HCT116 (cell line): ENCODE results near the gene STPG3. TPM values are rescaled to one million over a fixed set of nuclear protein-coding genes. Genes with fewer than 3 reads are reported as not detected.

Experiments
- ATAC-seq: fragments of 200-7000 bp; cut with Tn5 transposase; 2 replicates; pipeline ENCODE4 v1.9.1; 2020; ENCODE audit warnings: mild to moderate bottlenecking, moderate library complexity
- BruUV-seq: library from RNA; stranded (reverse); fragments of 400-500 nt; replicated peaks from 2 replicates; lab custom pipeline; 2021; lab: Mats Ljungman, UMichigan
- CTCF ChIA-PET: fragments of 300-600 bp; sonication (Branson Sonifier 250); formaldehyde crosslinking; loops from one replicate; lab custom pipeline; 2021; ENCODE audit warnings: antibody characterized with exemption; lab: Charles Lee
- POLR2A ChIA-PET: fragments of 300-600, 350-600 bp; sonication (Branson Sonifier 250); formaldehyde crosslinking; loops from one replicate; lab custom pipeline; 2021; ENCODE audit warnings: antibody characterized with exemption; lab: Charles Lee
- RAD21 ChIA-PET, 2 experiments: fragments of 300-600 bp; sonication (Branson Sonifier 250); formaldehyde crosslinking; loops; one replicate each; lab custom pipeline; 2023; ENCODE audit warnings: low total read pairs in 2 of 2; ENCODE audit not compliant: uncharacterized antibody in 2 of 2, unreplicated experiment in 2 of 2, low non-redundant PET in 1 of 2; lab: Charles Lee
- DNase-seq: peaks from one replicate; pipeline ENCODE4 v3.0.0-alpha.2; 2010; ENCODE audit warnings: low read depth, low spot score
- H2AFZ ChIP-seq: fragments of 200-600 bp; shearing (Covaris generic), sonication (generic); 2 replicates; pipeline ENCODE4 v1.6.1; 2017; ENCODE audit warnings: low read depth, mixed run types, mixed read lengths, antibody characterized with exemption, low read length; ENCODE audit not compliant: poor library complexity, severe bottlenecking
- H3K27ac ChIP-seq: 2 replicates; pipeline ENCODE4 v1.5.1; 2012; ENCODE audit warnings: low read depth, low read length
- H3K27me3 ChIP-seq: fragments of 200-600 bp; sonication (generic); 2 replicates; pipeline ENCODE4 v1.6.1; 2016; ENCODE audit warnings: mixed run types, low read length, mixed read lengths; ENCODE audit not compliant: insufficient read depth
- H3K36me3 ChIP-seq, 2 experiments: fragments of 200-500 bp in 1 of 2; fragments of 200-600 bp in 1 of 2; sonication (Bioruptor generic) in 1 of 2; sonication (generic) in 1 of 2; 2 replicates each; pipeline versions ENCODE4 v1.5.1 to v1.6.1; 2014 to 2016; ENCODE audit warnings: low read length in 2 of 2, inconsistent platforms in 1 of 2, mixed read lengths in 1 of 2, mixed run types in 1 of 2; ENCODE audit not compliant: insufficient read depth in 2 of 2, control insufficient read depth in 1 of 2
- H3K4me1 ChIP-seq, 2 experiments: fragments of 200-600 bp in 1 of 2; sonication (generic) in 1 of 2; 2 replicates each; pipeline versions ENCODE4 v1.5.1 to v1.6.1; 2012 to 2017; ENCODE audit warnings: low read length in 2 of 2, inconsistent platforms in 1 of 2, mild to moderate bottlenecking in 1 of 2, mixed read lengths in 1 of 2, mixed run types in 1 of 2, moderate library complexity in 1 of 2; ENCODE audit not compliant: insufficient read depth in 2 of 2, control insufficient read depth in 1 of 2
- H3K4me2 ChIP-seq: fragments of 200-600 bp; sonication (generic); 2 replicates; pipeline ENCODE4 v1.6.1; 2017; ENCODE audit warnings: mixed run types, low read length, mixed read lengths
- H3K4me3 ChIP-seq, 2 experiments: fragments of 200-600 bp in 1 of 2; sonication (generic) in 1 of 2; replicated peaks in 1 of 2; 2 replicates each; pipeline ENCODE4 v1.5.1; 2011 to 2016; ENCODE audit warnings: low read length in 2 of 2, control low read depth in 1 of 2, low read depth in 1 of 2, mild to moderate bottlenecking in 1 of 2, mixed read lengths in 1 of 2, mixed run types in 1 of 2
- H3K79me2 ChIP-seq: fragments of 200-600 bp; sonication (generic); 2 replicates; pipeline ENCODE4 v1.6.1; 2017; ENCODE audit warnings: mild to moderate bottlenecking, mixed run types, low read length, moderate library complexity, mixed read lengths; ENCODE audit not compliant: insufficient read depth
- H3K9ac ChIP-seq: fragments of 200-600 bp; sonication (generic); 2 replicates; pipeline ENCODE4 v1.6.1; 2016; ENCODE audit warnings: low read length, mixed read lengths
- H3K9me2 ChIP-seq: fragments of 200-600 bp; sonication (generic), shearing (Covaris generic); 2 replicates; pipeline ENCODE4 v1.6.1; 2017; ENCODE audit warnings: mixed run types, mild to moderate bottlenecking, moderate library complexity; ENCODE audit not compliant: insufficient read depth
- H3K9me3 ChIP-seq, 2 experiments: fragments of 200-500 bp in 1 of 2; fragments of 200-600 bp in 1 of 2; sonication (Bioruptor generic) in 1 of 2; sonication (generic) in 1 of 2; 2 replicates each; pipeline ENCODE4 v1.6.1; 2014 to 2017; ENCODE audit warnings: low read length in 2 of 2, mixed read lengths in 2 of 2, inconsistent platforms in 1 of 2, low read depth in 1 of 2, mild to moderate bottlenecking in 1 of 2, mixed run types in 1 of 2, moderate library complexity in 1 of 2; ENCODE audit not compliant: control insufficient read depth in 1 of 2, insufficient read depth in 1 of 2
- H4K20me1 ChIP-seq: fragments of 200-600 bp; sonication (generic), shearing (Covaris generic); 2 replicates; pipeline ENCODE4 v1.6.1; 2017; ENCODE audit warnings: mixed run types, mild to moderate bottlenecking, moderate library complexity; ENCODE audit not compliant: insufficient read depth
- ATF3 ChIP-seq: IDR thresholded peaks from 2 replicates; pipeline ENCODE4 v1.6.1; 2012
- ELF1 ChIP-seq: IDR thresholded peaks from 2 replicates; pipeline ENCODE4 v1.6.1; 2012; ENCODE audit warnings: low read depth, borderline replicate concordance
- JUND ChIP-seq: IDR thresholded peaks from 2 replicates; pipeline ENCODE4 v1.6.1; 2012
- SIN3A ChIP-seq: IDR thresholded peaks from 2 replicates; pipeline ENCODE4 v1.6.1; 2012; ENCODE audit warnings: low read depth
- SP1 ChIP-seq: IDR thresholded peaks from 2 replicates; pipeline ENCODE4 v1.6.1; 2012; ENCODE audit warnings: low read depth
- intact Hi-C: fragments of 100-400 bp; cut with micrococcal nuclease; formaldehyde crosslinking; loops from 2 replicates; pipeline ENCODE4 v1.10.0; 2022
- total RNA-seq: library from RNA; stranded (reverse); gene quantifications from one replicate; pipeline ENCODE4 v1.2.1, GENCODE V29; 2021; ENCODE audit not compliant: unreplicated experiment
- TF ChIP-seq, protein P1 (sequence below): IDR thresholded peaks from 2 replicates; pipeline ENCODE4 v1.6.1; 2012; ENCODE audit warnings: low read depth

Gene STPG3
- total RNA-seq, 1 experiment from 2014 or later: not detected

GRCh38 chr9:137234055-137234697, 16.9 kb upstream of the STPG3 start:
- Histone ChIP-seq H3K79me2 (peaks cover 8% of the 10 kb centered on the region; the same call in 1 of the 2 replicates), H3K9ac (no peak overlapping the region), H3K36me3 (no peaks in the 10 kb centered on the region), H3K27ac (no peak overlapping the region), H3K4me2 (no peak overlapping the region), H3K27me3 (no peaks in the 10 kb centered on the region), H3K4me1 (peaks cover 23 to 41% of the 10 kb centered on the region in 2 experiments), H4K20me1 (no peaks in the 10 kb centered on the region), H3K4me3 (no peak overlapping the region), H2AFZ (no peak overlapping the region), H3K9me2 (no peaks in the 10 kb centered on the region), H3K9me3 (no peaks in the 10 kb centered on the region)
- TF ChIP-seq SIN3A (no peak), SP1 (no peak), ATF3 (no peak), JUND (no peak), ELF1 (no peak)
- TF ChIP-seq, protein P1, sequence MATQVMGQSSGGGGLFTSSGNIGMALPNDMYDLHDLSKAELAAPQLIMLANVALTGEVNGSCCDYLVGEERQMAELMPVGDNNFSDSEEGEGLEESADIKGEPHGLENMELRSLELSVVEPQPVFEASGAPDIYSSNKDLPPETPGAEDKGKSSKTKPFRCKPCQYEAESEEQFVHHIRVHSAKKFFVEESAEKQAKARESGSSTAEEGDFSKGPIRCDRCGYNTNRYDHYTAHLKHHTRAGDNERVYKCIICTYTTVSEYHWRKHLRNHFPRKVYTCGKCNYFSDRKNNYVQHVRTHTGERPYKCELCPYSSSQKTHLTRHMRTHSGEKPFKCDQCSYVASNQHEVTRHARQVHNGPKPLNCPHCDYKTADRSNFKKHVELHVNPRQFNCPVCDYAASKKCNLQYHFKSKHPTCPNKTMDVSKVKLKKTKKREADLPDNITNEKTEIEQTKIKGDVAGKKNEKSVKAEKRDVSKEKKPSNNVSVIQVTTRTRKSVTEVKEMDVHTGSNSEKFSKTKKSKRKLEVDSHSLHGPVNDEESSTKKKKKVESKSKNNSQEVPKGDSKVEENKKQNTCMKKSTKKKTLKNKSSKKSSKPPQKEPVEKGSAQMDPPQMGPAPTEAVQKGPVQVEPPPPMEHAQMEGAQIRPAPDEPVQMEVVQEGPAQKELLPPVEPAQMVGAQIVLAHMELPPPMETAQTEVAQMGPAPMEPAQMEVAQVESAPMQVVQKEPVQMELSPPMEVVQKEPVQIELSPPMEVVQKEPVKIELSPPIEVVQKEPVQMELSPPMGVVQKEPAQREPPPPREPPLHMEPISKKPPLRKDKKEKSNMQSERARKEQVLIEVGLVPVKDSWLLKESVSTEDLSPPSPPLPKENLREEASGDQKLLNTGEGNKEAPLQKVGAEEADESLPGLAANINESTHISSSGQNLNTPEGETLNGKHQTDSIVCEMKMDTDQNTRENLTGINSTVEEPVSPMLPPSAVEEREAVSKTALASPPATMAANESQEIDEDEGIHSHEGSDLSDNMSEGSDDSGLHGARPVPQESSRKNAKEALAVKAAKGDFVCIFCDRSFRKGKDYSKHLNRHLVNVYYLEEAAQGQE: no peak
- POLR2A ChIA-PET: no interaction called here
- RAD21 ChIA-PET: no interaction called here
- CTCF ChIA-PET: no interaction called here
- intact Hi-C loops: no loop called here
- DNase-seq (no peak), ATAC-seq (no peak)
- no TSS peak for BruUV-seq
